Urothelium cell line (cell line): ENCODE results near the gene SPTBN4.
A peak's percentile ranks its signal among the peaks of the same experiment; 100 is the strongest.
"Not testable (repeated sequence)": the region's sequence is repeated elsewhere in the genome, so short reads cannot be mapped to it uniquely, and the experiment has no call there.

Experiments used
- DNase-seq: peaks from one replicate; pipeline ENCODE4 v3.0.0; 2011; ENCODE audit warnings: low spot score, mixed read lengths
- FAIRE-seq: peaks from 2 replicates; lab custom pipeline; 2011; peaks lifted over from hg19 to GRCh38; lab: Jason Lieb, UNC

SPTBN4 gene

DNA sequence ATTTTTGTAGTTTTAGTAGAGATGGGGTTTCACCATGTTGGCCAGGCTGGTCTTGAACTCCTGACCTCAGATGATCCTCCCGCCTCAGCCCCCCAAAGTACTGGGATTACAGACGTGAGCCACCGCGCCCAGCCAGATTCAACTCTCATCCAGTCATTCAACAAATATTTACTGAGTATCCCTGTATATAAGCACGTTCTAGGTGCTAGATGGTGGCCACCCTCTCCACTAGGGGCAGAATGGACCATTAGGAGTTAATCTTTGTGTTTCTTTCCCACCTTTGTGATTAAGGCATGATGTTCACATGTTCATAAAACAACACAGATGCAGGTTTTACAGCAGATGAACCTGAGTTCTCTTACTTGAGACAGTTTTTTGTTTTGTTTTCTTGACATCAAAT is 117.2 kb downstream of the SPTBN4 start:
- no peak for FAIRE-seq
- DNase-seq: no peak

DNA sequence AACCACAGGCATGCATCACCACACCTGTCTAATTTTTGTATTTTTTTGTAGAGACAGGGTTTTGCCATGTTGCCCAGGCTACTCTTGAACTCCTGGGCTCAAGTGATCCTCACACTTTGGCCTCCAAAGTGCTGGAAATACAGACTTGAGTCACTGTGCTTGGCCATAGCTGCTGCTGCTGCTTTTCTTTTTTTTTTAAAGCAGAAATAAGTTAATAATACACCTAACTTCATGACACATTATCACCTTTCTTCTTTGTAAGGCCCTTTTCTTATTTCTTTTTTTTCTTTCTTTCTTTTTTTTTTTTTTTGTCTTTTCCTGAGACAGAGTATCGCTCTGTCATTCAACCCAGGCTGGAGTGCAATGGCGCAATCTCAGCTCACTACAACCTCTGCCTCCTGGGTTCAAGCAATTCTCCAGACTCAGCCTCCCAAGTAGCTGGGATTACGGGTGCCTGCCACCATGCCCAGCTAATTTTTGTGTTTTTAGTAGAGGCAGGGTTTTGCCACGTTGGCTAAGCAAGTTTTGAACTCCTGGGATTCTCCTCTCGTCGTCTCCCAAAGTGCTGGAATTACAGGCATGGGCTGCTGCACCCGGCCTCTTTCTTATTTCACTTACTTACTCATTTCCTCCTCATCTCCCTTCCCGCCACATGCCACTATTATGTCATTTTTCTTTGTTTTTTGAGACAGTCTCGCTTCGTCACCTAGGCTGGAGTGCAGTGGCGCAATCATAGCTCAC is 118.6 kb downstream of the SPTBN4 start:
- DNase-seq (no peak), FAIRE-seq (no peak)

DNA sequence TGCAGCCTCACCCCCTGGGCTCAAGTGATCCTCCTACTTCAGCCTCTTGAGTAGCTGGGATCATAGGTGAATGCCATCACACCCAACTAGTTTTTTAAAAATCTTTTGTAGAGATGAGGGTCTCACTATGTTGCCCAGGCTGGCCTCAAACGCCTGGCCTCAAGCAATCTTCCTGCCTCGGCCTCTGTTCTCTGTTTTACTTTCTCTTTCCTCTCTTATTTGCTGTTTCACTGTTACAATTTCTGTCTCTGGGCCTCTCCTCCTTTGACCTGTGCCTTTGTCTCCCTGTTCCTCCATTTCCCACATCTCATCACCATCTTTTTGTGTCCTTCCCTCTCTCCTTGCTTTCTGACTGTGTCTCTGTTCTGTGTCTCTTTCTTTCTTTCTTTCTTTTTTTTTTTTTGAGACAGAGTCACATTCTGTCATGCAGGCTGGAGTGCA is 119.2 kb downstream of the SPTBN4 start:
- FAIRE-seq (no peak), DNase-seq (no peak)

DNA sequence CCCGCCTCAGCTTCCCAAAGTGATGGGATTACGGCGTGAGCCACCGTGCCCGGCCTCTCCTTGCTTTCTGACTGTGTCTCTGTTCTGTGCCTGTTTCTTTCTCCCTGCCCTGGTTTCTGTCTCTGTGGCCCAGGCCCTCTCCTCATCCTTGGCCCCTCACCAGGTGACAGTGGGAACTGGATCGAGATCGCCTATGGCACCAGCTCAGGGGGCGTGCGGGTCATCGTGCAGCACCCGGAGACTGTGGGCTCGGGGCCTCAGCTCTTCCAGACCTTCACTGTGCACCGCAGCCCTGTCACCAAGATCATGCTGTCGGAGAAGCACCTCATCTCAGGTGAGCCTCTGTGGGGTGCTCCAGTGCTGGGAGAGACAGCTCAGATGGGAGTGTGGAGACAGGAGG is 119.8 kb downstream of the SPTBN4 start:
- FAIRE-seq (no peak), DNase-seq (no peak)

DNA sequence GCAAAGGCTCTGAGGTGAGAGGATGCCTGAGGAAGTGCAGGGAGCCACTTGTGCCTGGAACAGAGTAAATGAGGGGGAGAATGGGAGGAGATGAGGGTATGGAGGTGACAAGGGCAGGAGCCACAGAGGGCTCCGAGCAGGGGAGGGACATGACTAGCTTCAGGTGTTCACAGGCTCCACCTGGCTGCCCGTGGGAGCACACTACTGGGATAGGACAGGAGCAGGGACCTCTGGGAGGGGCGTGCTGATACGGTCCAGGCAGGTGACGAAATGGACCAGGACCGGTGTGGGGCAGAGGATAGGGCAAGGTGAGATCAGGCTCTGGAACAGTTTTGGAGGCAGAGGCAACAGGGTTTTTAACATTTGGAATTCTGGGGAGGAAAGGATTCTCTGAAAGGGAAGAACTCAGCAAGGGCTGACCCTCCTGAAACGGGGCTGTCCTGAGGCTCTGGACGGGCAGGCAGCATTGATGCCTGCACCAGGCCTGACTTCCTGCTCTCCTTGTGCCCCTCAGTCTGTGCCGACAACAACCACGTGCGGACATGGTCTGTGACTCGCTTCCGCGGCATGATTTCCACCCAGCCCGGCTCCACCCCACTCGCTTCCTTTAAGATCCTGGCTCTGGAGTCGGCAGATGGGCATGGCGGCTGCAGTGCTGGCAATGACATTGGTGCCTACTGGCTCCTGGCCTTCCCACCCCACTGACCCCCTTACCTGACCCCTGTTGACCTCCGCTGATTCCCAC is 121.5 kb downstream of the SPTBN4 start:
- DNase-seq (peak; percentile 58), FAIRE-seq (no peak)

DNA sequence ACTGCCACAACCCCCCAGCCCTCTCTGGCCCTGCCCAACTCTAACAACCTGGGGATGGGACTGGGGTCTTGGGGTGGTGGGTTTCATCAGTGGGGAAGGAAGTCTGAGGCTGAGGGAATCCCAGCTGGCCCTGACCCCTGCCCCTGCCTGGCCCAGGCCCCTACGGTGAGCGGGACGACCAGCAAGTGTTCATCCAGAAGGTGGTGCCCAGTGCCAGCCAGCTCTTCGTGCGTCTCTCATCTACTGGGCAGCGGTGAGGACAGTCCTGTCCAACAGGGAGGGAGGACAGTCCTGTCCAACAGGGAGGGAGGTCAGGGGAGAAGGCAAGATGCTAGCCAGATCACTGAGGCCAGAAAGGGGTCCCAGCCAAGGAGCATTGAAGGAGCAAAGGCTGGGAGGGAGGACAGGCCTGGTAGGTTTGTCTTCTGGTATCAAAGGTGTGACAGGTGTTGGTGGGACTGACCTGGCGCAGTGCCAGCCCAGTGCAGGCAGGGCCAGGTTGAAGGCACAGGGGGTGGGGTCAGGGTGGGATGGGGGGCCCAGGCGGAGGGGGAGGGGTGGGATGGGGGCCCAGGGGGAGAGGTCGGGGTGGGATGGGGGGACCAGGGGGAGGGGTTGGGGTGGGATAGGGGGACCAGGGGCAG is 122.2 kb downstream of the SPTBN4 start:
- no peak for DNase-seq
- FAIRE-seq: no peak

DNA sequence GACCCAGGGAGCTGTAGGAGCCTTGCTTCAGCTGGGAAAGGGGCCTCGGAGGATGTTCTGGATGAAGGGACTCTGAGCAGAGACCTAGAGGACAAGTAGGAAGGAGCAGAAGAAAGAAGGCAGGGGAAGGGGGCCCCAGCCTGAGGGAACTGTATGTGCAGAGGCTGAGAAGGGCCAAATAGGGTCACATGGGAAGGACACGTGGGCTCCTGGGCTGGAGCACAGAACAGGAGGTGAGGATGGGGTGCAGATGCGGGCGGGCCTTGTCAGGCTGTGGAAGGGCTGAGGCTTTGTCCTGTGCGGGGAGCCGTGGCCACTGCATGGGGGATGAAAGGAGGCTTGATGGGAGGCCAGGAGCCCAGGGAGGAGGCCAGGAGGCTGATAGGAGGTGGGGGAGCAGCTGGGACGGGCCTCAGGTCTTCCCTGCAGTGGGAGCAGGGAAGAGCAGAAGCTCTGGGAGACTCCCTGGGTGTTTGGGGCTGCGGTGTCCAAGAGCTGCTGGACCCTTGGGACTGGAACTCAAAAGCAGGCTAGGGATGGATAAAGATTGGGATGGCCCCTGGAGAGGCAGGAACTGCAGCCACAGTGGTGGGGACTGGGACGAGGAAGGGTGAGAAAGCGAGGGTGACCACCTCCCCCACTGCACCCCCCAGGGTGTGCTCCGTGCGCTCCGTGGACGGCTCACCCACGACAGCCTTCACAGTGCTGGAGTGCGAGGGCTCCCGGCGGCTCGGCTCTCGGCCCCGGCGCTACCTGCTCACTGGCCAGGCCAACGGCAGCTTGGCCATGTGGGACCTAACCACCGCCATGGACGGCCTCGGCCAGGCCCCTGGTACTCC is 123.0 kb downstream of the SPTBN4 start:
- no peak for FAIRE-seq
- no peak for DNase-seq

DNA sequence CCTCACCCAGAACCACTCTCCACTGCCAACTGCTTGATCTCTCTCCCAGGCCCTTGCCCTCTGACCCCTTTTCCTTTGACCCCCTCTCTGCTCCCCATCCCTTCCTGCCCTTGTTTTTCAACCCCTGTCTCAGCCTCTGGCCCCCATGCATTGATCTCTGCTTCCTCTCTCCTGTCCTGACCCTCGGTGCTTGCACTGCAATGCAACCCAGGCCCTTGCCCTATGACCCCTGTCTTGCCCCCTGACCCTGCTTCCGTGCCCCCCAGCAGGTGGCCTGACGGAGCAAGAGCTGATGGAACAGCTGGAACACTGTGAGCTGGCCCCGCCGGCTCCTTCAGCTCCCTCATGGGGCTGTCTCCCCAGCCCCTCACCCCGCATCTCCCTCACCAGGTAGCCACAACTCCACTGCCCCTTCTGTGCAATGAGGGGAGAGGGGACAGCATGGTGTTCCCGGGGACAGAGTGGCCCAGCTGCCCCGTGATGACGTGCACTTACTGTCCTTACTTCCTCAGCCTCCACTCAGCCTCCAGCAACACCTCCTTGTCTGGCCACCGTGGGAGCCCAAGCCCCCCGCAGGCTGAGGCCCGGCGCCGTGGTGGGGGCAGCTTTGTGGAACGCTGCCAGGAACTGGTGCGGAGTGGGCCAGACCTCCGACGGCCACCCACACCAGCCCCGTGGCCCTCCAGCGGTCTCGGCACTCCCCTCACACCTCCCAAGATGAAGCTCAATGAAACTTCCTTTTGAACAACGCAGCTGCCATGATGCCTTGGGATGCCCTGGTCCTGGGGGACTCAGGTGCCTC is 123.9 kb downstream of the SPTBN4 start:
- no peak for FAIRE-seq
- no peak for DNase-seq

DNA sequence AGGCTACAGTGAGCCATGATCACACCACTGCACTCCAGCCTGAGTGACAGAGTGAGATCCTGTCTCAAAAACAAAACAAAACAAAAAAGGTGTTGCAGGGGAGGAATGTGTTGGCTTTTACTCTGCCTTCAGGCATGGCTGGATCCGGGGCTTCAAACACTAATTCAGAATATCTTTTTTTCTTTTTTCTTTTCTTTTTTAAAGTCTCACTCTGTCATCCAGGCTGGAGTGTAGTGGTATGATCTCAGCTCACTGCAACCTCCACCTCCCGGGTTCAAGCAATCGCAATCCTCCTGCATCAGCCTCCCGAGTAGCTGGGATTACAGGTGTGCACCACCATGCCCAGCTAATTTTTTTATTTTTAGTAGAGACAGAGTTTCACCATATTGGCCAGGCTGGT is 124.9 kb downstream of the SPTBN4 start:
- not testable (repeated sequence) for FAIRE-seq, DNase-seq

DNA sequence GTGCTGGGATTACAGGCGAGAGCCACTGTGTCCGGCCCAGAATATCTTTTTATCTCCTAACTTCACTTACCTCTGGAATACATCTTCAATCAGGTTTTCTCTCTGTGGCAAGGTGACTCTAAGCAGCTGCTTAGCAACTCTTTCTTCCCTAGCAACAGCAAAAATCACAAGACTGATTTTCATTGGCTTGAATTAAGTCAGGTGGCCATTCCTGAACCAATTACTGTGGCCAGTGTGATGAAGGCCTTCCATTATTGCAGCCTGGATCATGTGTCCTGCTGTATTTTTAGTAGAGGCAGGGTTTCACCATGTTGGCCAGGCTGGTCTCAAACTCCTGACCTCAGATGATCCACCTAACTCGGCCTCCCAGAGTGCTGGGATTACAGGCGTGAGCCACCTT is 125.4 kb downstream of the SPTBN4 start:
- DNase-seq: peak; percentile 38
- no peak for FAIRE-seq

DNA sequence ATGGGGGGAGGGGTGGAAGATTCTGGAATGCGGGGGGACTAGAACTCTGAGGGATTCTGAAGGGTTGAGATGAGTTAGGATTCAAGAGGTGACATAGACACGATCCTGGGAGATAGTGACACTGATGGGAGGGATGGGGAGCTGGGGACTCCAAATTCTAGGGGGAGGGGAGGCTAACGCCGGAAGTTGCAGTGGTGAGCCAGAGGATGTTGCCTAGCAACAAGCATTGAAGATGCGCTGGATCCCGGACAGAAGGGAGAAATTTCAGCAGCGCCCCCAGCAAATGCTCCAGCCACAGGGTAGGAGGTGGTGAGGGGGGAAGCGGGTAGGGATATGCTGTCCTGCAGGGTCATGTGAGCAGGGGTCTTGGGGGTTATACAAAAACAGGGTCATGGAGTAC is 127.5 kb downstream of the SPTBN4 start:
- FAIRE-seq (no peak), DNase-seq (no peak)

DNA sequence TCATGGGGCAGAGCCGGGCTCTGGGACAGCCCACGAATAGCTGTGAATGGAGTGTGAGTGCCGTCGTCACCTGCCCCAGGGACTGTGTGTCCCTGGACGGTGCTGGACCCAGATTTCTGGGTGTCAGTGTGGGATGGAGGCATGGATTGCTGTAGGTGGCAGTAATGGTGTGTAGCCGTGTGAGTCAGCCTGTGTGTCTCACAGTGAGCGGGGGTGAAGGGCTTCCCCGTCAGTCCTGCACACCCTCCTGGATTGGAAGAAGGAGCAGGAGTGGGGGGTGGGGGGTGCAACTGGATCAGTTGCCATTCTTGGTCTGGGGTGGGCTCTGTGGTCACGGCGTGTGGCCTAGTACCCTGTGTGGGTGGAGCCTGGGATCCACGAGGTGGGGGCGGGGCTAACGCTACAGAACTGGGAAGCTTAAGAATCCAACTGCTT is 127.9 kb downstream of the SPTBN4 start:
- FAIRE-seq (no peak), DNase-seq (peak; percentile 51)

DNA sequence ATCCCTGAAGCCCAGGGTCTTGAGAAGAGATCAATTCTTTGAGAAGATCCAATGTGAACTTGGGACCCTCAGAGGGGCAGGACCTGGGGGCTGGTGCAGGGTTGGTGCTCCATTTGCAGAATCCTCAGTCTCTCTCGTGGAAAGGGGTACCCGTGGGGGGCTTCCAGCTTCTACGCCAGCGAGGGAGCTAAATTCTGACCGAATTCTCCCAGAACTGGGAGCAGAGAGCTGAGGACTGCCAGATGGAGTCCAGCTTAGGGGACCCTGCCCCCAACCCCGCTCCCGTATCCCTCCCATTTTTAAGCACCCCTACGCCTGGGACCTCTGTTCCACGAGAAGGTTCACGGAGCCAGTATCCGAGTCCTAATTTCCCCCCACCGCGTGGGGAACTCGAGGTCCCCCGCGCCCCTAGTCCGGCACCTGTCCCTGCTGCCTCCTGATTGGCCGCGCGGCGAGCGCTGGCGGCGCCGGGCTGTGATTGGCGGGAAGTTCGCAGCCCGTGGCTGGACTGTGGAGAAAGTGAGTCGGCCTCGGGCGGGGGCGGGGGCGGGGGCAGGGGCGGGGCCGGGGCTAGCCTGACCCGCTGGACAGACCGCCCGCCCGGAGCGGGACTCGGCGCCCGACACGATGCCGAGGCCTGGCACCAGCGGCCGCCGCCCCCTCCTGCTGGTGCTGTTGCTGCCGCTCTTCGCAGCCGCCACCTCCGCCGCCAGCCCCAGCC is 130.0 kb downstream of the SPTBN4 start:
- FAIRE-seq (no peak), DNase-seq (peak; percentile 94)

DNA sequence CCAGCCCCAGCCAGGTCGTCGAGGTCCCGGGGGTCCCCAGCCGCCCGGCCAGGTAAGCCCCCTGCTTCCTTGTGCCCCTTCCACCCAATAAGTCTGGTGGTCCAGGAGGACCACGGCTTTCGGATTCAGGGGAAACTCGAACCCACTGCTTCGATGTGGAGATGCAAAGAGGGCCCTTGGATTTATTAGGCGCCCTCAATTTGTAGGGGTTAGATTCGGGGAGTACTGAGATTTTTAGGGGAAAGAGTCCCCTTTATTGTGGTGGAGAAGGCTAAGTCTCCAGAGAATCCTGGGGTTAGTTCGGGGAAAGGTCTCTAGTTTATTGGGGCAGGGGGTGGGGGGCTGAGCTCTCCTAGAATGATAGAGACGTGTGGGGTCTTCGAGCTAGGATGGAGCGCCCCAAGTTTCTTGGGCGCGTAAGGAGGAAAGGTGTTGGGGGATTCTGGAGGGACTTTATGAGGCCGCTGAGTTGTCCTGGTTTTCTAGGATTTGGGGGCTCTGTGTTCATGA is 130.6 kb downstream of the SPTBN4 start:
- DNase-seq (no peak), FAIRE-seq (no peak)

DNA sequence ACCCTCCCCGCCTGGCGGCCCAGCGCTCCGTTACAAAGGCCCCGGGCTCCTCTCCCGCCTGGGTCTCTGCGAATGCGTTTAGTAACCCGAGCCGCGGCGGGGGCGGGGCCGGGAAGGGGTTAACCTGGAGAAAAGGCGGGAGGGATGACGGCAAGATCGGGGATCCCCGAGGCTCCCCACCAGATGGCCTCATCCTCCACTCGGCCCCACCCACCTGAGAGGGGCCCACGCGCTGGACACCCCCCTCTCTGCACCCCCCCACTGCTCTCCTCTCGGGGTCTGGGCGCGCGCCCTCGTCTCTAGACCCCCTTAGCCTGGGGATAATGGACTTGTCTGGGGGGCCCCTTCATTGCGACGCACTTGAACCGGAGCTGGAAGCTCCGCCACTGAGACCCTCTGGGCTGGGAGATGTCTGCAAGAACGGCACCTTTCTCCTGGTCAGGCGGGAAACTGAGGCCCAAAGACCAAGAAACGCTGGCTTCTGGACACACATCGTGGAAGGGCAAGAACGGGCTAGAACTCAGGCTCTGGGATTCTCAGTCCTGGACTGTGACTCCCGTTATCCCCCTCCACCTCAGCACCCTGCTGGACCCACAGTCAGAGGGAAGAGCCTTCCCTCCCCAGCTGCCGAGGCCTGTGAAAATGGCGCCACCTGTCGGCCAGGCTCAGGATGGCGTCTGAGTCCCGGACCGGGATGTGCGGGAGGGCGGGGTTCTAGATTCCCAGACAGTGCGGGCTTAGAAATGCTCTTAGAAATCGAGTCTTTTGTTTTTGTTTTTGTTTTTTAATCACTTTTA is 131.5 kb downstream of the SPTBN4 start:
- FAIRE-seq (no peak), DNase-seq (peak; percentile 90)

DNA sequence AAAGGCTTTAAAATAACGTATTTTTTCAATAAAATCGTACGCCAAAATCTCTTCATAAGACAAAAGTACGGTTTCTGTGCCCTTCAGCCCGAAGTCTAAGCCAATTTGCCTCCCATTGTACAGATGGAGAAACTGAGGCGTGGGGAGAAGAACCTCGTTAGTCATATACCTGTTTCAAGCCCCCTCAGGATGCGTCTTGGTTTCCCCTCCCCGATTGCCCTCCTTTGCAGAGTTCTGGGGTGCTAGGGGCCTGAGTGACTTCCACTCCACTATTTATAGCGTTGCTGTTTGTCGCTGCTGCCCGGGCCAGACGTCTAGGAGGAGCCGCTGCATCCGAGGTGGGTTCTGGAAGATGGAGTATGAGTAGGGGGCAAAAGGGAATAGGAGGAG is 132.1 kb downstream of the SPTBN4 start:
- FAIRE-seq: no peak
- DNase-seq: no peak

DNA sequence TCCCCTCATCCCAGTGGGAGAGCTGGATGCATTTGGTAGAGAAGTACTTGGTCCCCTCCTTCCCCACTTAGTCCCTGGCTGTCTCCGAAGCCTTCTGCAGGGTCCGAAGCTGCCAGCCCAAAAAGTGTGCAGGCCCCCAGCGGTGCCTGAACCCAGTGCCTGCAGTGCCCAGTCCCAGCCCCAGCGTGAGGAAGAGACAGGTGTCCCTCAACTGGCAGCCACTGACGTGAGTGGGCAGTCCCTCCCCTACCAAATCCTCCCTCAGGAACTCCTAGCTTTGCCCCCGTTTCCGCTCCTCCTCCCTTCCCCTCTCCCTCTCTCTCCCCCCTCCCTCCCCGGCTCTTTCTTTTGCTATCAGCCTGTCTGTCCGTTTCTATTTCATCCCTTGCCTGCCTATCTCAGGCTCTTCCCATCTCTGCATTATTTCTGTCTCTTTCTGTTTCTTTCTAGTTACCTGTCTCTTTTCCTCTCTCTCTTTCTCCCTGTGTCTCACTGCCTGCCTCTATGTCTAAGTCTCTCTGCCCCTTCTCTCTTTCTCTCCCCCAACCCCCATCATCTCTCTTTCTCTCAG is 132.6 kb downstream of the SPTBN4 start:
- no peak for FAIRE-seq
- DNase-seq: no peak

DNA sequence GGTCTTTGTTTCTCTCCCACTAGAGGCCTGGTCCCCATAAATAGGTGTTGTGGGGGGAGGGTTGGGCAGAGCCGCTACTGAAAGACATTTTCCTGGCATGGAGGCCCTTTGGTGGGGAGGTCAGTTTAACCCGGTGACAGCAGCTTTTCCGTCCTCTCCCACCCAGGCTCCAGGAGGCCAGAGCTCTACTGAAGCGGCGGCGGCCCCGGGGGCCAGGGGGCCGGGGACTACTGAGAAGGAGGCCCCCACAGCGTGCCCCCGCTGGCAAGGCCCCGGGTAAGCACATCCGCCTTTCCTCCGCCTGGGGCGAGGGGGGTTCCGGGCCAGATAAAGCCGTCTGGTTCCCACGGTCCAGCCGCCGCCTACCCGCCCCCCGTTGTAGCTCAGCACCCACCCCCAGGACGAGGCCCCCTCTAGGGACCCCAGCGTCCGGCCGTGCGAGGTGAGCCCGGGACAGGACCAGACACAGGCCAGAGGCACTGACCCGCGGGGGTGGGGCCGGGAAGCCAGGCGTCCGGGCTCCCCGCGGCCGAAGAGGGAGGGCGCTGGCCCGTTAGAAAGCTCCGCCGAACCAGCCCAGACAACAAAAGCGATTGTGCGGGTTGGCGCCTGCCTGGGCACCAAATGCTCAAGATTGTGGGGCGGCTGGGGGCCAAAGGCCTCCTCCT is 133.2 kb downstream of the SPTBN4 start:
- FAIRE-seq: no peak
- DNase-seq: no peak
